HT1080 (cell line): Measurements from ENCODE around the gene TMEM26. TPM values are rescaled to one million over a fixed set of nuclear protein-coding genes. Genes with fewer than 3 reads are reported as not detected.
A peak's percentile ranks its signal among the peaks of the same experiment; 100 is the strongest.
"Not testable (repeated sequence)": the region's sequence is repeated elsewhere in the genome, so short reads cannot be mapped to it uniquely, and the experiment has no call there.

Experiments used
- DNase-seq: peaks from one replicate; pipeline ENCODE4 v3.0.0-alpha.2; 2015; ENCODE audit warnings: low read depth
- total RNA-seq: library from RNA; depleted of rRNA; stranded (reverse); fragments of >200 nt; shearing (Covaris generic); gene quantifications from 2 replicates; pipeline ENCODE4 v1.2.3, GENCODE V29; 2014

The TMEM26 gene
- total RNA-seq, 1 experiment from 2014 or later, result not detected

DNA sequence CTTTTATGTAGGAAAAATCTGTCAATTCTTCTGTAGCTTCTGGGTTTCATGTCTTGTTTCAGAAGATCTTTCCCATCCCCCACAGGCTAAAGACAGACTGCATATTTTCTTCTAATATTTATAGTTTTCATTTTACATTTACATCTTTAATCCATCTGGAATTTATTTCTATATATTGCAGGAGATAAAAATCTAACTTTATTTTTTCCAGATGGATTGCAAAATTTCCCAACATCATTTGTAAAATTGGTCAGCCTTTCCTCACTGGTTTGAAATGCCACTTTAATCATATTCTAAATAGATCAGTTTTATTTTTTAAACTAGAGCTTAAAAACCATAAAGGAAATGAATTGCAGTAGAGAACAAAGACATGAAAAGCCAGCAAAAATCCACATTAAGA lies 46.9 kb downstream of the TMEM26 start:
- DNase-seq, result no peak

DNA sequence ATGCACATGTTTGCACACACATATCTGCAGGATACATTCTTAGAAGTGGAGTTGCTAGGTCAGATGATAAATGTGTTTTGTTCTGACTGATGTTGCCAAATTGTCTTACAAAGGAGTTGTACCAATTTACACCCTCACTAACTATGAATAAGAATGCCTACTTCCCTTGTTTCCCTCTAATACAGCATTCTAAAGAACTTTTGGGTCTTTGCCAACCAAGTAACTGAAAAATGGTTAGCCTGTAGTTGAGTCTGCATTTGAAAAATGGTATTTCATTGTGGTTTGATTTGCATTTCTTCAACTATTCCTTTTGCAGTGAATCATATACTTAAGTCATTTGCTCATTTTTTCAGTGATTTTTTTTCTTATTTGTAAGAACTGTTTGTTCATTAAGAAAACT lies 48.4 kb downstream of the TMEM26 start:
- DNase-seq, result peak; percentile 48

DNA sequence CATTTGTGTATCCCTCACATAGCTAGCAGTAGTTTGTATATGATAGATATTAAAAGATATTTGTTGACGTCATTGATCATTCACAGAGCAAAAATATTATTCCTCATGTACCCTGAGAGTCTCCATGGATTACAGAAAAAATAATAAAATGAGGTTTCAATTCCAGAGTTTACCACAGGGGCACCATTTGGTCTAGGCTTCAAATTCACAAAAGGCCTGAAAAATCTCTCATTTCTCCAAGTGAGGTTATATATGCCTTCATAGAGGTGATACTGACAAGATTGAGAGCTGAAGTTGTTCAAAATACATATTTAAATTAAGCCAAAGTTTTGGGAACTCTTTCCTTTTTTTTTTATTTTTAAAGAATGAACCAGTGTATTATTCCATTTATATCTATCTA lies 52.7 kb downstream of the TMEM26 start:
- DNase-seq, result no peak

DNA sequence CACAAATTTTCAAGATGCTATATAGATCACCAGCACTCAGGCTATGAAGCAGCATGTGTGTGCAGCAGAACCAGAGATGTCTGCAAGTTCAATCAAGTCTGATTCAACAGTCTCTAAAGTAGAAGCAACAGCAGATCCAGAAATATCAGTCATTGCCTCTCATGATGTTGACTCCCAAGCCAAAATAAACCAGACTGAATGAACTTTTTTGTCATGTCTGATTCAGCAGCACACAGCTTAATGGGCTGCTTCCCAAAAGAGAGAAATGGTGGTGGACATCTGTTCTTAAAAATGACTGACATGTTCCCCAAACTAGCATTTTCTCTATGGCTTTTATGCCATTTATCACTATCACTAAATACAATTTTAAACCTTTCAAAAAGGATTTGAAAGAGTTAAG lies 53.8 kb downstream of the TMEM26 start:
- no peak for DNase-seq

DNA sequence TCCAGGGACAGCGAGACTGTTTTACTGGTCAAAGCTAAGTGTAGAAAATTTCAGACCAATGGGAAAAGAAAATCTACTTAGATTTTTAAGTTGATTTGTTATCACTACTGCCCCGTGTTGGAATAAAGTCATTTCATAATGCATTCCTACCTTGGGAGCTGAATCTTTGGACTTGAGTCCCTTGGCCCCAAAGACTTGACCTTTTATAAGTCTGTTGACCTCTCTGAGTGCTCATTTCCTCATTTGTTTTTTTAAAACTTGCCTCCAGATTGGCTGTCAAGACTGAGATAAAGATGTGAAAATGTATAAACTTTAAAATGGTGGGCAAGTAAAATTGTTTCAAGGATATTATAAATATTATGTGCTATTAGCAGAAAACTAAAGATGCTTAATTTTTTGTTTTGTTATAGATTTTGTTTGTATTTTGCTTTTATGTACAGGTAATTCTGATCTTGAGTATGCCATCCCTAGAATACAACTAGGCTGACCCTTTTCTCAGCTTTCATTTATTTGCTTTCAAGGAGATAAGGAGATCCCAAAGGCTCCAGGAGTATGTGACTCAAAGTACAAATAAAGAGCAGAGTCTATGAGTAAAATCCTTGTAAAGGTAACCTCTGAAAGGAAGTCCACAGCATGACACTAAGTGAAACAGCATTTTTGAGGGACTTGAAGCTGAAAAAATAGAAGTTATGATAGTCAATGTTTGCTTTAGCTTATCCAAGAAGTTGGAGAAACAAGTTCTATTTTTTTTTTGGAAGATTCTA lies 54.6 kb downstream of the TMEM26 start:
- DNase-seq, result peak; percentile 17

DNA sequence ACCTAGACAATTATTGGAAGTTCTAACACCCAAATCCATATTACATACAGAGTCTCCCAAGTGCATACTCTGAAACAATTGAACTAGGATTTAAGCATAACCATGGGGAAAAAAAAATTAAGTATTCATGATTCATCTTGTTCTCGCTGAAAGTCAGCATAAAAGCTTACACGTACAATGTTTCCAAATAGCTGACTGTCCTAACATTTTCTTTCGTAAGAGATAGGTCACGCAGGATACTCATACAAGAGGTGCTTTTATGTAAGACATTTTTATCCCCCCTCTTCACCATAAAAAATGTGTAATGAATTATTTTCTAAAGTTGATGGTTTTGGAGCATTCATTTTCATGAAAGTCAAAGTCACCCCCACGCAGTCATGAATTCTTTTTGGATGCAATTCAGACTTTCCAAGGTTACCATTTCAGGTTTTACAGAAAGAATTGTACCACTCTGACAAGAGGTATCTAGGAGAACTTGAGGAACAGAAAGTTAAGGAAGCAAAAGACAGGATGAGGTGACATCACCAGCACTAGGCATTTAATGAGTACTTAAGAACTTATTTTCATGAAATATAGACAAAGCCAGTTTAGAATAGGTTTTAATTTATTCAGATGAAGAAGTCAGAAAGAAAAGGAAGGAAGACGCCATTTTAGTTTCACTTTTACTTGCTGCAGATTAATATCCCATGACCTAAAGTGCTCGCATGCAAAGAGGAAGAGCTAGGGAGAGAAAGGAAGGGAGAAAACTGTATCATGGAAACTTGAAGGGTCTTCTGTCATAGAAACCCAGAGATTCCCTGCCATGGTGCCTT lies 55.8 kb downstream of the TMEM26 start:
- peak; percentile 42 for DNase-seq

DNA sequence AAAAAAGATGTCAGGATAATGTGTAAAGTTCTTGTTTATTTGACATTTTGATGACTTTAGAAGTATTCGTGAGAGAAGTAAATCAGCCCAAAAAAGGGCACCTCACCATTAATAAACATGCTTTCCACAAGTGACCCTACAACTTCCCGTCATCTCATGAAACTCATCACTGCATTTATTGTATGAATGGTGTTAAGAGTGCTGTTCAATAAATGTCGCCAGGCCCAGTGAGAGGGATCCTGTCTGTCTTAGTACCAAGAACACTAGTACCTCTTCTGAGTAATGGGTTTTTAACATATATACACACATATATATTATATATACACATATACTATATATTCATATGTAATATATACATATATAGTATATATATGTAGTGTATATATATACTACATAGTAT lies 61.9 kb downstream of the TMEM26 start:
- DNase-seq, result no peak

DNA sequence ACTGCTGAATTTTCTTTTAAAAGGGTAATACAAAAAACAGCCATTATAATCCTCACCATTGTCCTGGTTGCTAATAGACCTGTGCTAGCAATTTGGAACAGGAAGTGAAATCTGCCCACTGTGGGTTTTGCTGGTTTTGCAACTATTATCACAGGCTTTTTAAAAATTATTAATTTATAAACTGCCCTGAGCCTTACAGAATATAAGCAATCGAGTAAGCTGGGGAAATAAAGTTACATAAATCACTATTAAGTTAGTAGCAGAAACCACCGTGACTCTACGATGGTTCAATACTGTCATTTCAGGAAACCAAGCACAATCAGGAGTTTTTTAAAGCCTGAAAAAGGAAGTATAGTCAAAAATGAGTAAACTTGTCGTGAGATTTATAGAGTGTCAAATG lies 62.3 kb downstream of the TMEM26 start:
- DNase-seq, result no peak

DNA sequence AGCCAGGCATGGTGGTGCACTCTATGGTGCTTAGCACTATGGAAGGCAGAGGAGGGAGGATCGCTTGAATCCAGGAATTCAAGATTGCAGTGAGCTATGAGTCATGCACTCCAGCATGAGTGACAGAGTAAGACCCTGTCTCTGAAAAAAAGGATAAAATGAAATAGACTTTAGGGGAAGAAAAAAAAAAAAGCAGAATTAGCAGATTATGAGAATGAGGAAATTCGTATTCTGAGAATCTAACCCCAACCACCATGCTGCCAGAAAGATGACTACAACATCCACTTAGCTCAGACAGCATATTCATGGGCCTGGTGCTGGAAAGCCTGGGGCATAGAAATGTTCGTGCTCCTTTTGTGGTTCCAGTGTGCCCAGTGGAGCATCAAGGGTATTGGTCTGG lies 63.3 kb downstream of the TMEM26 start:
- DNase-seq, result peak; percentile 27

DNA sequence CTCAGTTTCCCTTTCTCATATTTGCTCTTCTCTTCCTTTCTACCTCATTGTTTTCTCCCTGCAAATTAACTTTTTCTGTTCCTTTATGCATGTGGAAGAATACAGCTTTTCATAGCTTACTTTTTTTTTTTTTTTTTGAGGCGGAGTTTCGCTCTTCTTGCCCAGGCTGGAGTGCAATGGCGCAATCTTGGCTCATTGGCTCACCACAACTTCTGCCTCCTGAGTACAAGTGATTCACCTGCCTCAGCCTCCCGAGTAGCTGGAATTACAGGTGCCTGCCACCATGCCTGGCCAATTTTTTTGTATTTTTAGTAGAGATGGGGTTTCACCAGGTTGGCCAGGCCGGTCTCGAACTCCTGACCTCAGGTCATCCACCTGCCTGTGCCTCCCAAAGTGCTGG lies 64.2 kb downstream of the TMEM26 start:
- DNase-seq, result not testable (repeated sequence)

DNA sequence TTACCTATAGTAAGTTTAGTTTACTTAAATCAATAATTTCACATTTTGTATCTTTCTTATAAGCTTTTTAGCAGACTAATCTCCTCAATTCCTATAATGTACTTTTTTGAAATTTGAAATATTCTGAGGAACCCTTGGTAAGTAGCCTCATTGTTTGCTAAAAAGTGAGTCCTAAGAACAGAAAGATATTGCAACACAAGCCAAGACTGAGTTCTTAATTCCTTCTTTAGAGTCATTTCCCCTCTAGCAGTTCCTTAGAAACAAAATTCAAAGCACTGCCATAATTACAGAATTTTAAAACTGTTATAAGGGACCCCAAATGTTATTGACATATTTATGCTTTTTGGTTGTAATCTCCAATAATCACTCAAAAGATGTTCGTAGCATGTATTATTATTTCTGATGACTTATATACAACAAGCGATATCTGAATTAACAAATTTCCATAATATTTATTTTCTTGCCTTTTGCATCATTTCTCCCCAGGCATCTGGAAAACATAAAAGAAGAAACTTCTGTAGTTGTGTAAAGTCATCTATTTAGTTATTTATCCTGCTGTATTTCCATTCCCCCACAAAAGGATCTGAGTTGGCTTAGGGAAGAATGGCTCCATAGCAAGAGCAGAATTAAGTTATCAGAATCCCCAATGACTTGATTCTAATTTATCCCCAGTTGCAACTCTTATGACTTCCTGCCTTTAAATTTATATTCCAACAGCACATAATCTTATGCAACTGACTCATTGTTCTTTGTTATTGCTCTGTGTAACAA lies 67.8 kb downstream of the TMEM26 start:
- DNase-seq, result no peak

DNA sequence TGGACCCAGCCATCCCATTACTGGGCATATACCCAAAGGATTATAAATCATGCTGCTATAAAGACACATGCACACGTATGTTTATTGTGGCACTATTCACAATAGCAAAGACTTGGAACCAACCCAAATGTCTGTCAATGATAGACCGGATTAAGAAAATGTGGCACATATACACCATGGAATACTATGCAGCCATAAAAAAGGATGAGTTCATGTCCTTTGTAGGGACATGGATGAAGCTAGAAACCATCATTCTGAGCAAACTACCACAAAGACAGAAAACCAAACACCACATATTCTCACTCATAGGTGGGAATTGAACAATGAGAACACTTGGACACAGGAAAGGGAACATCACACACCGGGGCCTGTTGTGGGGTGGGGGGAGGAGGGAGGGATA lies 72.0 kb downstream of the TMEM26 start:
- DNase-seq, result not testable (repeated sequence)

DNA sequence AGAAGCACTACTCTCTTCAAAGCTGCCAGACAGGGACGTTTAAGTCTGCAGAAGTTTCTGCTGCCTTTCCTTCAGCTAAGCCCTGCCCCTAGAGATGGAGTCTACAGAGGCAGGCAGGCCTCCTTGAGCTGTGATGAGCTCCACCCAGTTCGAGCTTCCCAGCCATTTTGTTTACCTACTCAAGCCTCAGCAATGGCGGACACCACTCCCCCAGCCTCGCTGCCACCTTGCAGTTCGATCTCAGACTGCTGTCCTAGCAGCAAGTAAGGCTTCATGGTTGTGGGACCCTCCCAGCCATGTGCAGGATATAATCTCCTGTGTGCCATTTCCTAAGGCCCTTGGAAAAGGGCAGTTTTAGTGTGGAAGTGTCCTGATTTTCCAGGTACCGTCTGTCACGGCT lies 74.3 kb downstream of the TMEM26 start:
- DNase-seq, result no peak

DNA sequence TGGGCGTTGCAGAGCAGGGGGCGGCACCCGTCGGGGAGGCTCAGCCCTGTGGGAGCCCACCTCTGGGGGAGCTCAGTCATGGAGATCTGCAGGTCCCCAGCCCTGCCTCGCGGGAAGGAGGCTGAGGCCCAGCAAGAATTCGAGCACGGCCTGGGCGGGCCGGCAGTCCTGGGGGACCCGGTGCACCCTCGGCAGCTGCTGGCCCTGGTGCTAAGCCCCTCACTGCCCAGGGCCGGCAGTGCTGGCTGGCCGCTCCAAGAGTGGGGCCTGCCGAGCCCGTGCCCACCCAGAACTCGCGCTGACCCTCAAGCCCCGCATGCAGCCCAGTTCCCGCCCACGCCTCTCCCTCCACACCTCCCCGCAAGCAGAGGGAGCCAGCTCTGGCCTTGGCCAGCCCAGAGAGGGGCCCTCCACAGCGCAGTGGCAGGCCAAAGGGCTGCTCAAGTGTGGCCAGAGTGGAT lies 76.2 kb downstream of the TMEM26 start:
- DNase-seq, result no peak

DNA sequence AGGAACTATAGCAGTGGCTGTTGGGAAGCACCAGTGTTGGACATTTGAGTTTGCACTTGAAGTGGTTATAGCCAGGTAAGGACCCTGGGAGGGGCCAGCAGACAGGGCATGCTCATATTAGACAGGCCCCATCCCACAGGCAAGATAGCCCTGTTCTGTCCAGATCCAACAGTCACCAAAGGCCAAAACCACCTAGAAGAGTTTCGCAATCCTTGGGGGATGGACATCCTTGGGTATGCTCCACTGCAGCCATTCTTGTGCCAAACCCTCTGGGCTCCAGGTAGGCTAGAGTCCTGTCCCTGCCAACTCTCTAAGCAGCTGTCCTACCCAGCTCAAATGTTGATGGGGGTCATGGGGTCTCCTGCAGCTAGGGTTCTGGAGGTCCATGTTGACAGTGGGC lies 76.8 kb downstream of the TMEM26 start:
- DNase-seq, result no peak

DNA sequence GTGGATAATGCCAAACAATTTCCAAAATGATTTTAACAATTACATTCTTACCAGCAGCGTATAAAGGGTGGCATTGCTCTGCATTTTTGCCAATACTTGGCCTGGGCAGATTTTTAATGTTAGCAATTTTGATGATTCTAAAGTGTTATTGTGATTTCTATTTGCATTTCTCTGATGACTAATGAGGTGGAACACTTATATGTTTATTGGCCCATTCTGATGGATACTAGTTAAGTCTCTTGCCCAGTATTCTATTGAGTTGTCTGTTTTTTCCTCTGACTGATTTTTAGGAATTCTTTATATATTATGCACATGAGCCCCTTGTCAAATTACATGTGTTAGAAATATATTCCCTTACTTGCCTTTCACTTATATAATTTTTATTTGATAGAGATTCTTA lies 86.8 kb downstream of the TMEM26 start:
- DNase-seq, result no peak

DNA sequence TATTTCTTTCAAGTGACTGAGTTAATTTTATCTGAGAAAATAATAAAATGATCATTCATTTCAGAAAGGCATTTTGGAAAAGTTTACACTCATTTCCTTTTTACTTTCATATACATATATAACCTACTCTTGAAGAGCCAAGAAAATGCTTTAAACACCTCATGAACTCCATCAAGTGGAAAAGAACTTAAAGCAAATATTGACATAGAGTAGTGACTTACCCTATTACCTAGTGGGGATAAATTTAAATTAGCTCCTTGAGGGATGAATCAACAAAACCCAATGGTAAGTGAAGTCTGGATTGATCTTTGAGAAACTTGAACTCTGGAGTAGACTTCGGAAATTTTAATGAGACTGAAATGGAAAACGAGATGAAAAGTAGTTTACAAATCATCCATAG lies 88.6 kb downstream of the TMEM26 start:
- no peak for DNase-seq

DNA sequence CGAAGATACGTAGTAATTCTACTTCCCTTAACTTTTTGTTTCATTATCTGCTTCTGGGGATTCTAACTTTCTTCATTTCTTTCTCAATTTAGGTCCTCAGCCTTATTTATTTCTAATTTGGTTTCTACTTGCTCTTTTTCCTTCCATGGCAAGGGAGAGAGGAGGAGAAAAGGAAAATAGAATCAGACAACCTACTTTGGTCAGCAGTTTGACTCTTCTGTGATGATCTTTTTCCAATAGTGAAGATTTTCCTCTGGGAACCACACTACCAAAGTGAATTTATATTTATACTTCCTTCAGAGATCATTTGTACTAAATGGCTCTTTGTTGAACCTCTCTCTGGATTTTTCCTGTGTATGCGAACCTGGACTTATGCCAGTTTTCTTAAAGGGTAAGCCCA lies 90.2 kb downstream of the TMEM26 start:
- no peak for DNase-seq

DNA sequence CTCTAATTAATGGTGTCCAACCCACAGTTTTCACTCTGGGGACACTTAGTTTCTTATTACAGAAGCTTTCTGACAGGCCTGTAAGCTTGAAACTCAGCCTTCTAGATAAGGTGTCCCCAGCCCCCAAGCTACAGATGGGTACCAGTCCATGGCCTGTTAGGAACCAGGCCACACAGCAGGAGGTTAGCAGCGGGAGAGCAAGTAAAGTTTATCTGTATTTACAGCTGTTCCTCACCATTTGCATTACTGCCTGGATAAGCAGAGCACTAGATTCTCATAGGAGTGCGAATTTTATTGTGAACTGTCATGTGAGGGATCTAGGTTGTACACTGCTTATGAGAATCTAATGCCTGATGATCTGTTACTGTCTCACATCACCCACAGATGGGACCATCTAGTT lies 93.7 kb downstream of the TMEM26 start:
- DNase-seq, result no peak

DNA sequence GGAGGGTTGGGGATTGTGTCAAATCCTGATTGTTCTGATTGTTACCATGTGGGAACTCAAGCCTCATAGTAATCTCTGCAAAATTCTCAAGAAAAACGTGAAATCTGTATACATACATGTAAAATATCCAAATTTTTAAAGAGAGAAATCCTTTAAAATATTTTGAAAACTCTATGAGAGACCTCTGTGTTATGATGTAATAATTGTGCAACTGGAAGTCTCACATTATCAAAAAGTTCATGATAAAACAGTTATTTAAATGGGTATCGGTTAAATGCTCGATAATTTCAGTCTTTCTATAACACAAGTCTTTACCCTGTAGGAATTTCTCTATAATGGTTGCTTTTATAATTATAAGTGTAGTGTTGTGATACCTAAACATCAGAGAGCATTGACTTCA lies 95.5 kb downstream of the TMEM26 start:
- DNase-seq, result no peak
